Activated T-cell treated with anti-CD3 and anti-CD28 coated beads, Interleukin-2, amount 50 U/mL, for 72 hours (primary cell): Measurements from ENCODE around the gene LRMDA. TPM values are rescaled to one million over a fixed set of nuclear protein-coding genes. Genes with fewer than 3 reads are reported as not detected.
"Not testable (repeated sequence)": the region's sequence is repeated elsewhere in the genome, so short reads cannot be mapped to it uniquely, and the experiment has no call there.

Experiments used
- ATAC-seq, 2 donors: fragments of 150-1000 bp; cut with Tn5 transposase; replicated peaks in 1 of 2; 2 replicates each; pipeline ENCODE4 v1.10.0; 2021; ENCODE audit warnings: moderate library complexity in 2 of 2, mild to moderate bottlenecking in 1 of 2
- DNase-seq, 2 donors: peaks; one replicate each; pipeline ENCODE4 v3.0.0; 2021 to 2022; ENCODE audit warnings: mixed read lengths in 1 of 2
- H3K27ac Mint-ChIP-seq: one replicate; pipeline ENCODE4 v1.8.0; 2022; ENCODE audit warnings: mild to moderate bottlenecking, moderate library complexity, mixed read lengths
- H3K27me3 Mint-ChIP-seq: one replicate; pipeline ENCODE4 v1.8.0; 2022; ENCODE audit warnings: low read depth, mixed read lengths
- H3K36me3 Mint-ChIP-seq, 2 donors: one replicate each; pipeline ENCODE4 v1.8.0; 2022; ENCODE audit warnings: mixed read lengths in 2 of 2, mild to moderate bottlenecking in 1 of 2; ENCODE audit not compliant: insufficient read depth in 2 of 2
- H3K4me1 Mint-ChIP-seq: one replicate; pipeline ENCODE4 v1.8.0; 2022; ENCODE audit warnings: low read depth, mixed read lengths
- H3K4me3 Mint-ChIP-seq, 2 donors: one replicate each; pipeline ENCODE4 v1.8.0; 2022; ENCODE audit warnings: mild to moderate bottlenecking in 2 of 2, mixed read lengths in 2 of 2, moderate library complexity in 2 of 2
- H3K9me3 Mint-ChIP-seq, 2 donors: one replicate each; pipeline ENCODE4 v1.8.0; 2022; ENCODE audit warnings: mixed read lengths in 2 of 2
- total RNA-seq, 2 donors: library from RNA; stranded (reverse); gene quantifications; one replicate each; pipeline ENCODE4 v1.2.3, GENCODE V29; 2022

The LRMDA gene
- total RNA-seq, 2 donors from 2014 or later = not detected

DNA sequence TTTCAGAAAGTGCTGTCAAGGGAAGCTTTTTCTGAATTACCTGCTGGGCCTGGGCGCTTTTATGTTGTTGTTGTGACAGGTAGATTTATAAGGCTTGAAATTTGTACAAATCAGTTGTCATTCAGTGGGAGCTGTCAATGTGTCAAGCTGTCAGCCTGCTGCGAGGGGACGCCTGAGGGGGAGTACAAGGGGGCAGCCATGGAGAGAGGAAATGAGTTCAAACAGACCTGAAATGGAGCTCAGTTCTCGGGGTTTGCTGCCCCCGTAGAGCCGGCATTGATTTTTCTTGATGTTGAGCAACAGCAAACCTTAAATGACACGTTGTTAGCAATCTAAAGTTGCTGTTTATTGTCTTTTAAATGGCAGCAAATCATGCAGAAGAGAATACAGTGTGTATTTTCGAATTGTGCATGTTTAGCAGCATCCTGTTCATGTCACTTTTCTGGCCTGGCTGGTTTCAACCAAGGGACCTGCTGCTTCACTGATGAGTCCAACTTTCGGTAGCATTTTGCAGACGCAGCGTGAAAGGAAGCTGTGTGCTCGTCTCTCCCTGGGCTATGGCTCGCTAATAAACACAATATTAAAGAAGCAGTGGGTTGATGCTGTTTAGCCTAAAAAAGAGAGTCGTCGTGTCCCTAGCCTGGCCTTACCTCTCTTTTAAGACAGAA, 166.5 kb downstream of the LRMDA start:
- DNase-seq (no peak), ATAC-seq (no peak)
- H3K4me1 Mint-ChIP-seq = no peaks in the 10 kb centered on the region
- no peak overlapping the region for H3K27ac Mint-ChIP-seq
- no peak overlapping the region for H3K4me3 Mint-ChIP-seq
- H3K36me3 Mint-ChIP-seq = no peaks in the 10 kb centered on the region
- H3K27me3 Mint-ChIP-seq = peaks cover 7% of the 10 kb centered on the region
- H3K9me3 Mint-ChIP-seq = peaks cover 0 to 2% of the 10 kb centered on the region in 2 donors

DNA sequence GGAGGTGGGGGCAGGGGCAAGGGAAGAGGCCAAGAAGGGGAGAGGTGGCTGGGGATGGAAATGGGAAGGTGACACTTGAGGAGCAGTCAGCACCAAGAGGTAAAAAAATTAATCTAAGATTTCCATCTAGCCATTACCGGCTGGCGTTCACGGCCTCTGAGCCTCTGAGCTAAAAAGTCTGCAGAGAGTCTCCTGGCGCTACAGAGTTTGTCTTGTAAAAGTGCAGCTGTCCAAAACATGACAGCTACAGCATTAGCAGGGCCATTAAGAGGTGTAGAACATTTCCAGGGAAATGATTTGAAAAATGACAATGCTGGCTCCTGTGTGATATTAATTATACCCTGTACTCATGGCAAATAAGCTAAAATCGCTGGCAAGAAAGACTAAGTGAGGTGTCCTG, 167.6 kb downstream of the LRMDA start:
- ATAC-seq = no peak
- Mint-ChIP-seq H3K4me1 (no peaks in the 10 kb centered on the region), H3K4me3 (no peak overlapping the region)

DNA sequence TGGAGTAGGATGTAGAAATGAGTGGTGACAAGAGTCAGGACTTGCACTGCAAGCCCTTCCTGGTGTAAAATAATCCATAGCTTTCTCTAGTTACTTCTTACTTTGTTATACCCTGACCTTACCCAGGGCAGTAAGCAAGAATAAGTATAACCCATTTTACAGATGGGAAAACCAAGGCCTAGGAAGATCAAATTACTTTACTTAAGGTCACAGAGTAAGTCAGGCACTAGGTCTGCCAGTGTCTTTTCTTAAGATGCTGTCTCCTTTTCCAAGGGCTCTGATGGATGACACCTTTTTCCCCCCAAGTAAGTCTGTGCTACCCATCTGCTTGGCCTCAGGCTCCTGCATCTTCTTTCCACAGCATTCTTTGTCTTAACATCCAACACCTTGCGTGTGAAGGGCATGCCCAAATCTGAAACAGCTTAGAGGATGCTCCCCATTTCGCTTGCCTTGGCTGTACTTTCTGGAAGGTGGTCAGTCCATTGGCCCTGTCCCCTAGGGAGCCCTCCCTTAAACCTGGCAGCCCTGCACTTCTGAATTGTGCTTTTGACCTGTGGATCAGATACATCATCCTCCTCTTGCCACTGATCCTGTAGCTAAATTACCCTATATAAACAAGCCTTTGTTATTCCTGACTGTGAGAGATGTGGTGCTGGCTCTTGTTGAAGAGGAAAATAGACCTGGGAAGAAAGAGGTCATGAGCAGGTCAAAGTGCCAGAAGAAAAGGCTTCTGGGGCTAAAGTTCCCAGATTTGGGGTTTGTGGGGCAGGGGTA, 168.6 kb downstream of the LRMDA start:
- H3K4me1 Mint-ChIP-seq = no peaks in the 10 kb centered on the region
- peaks cover 0 to 2% of the 10 kb centered on the region in 2 donors for H3K9me3 Mint-ChIP-seq
- H3K27ac Mint-ChIP-seq = no peak overlapping the region
- no peaks in the 10 kb centered on the region for H3K36me3 Mint-ChIP-seq
- no peak for DNase-seq
- peaks cover 9% of the 10 kb centered on the region for H3K27me3 Mint-ChIP-seq
- no peak for ATAC-seq
- H3K4me3 Mint-ChIP-seq = no peak overlapping the region

More for the DNA sequence above, 167.6 kb downstream of the LRMDA start:
- Mint-ChIP-seq H3K27me3 (peaks cover 7% of the 10 kb centered on the region), H3K36me3 (no peaks in the 10 kb centered on the region), H3K9me3 (peaks cover 0 to 2% of the 10 kb centered on the region in 2 donors), H3K27ac (no peak overlapping the region)
- no peak for DNase-seq

DNA sequence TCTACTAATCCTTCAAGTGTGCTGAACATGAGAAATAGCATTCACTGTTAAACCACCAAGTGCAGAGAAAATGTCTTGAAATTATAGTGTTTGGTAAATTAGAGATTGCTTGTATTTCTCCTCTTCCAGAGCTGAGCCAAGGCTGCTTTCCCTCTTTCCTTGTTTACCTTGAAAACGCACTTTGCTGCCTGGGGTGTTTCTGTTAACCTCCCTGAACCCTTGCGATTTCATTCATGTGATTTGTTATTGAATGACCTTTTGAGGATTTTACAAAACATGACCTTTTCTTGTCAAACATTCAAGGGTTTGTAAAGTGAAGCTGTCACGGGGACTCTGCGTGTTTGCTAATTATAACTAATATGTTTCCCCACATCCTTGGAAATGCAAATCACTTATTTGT, 169.4 kb downstream of the LRMDA start:
- Mint-ChIP-seq H3K4me1 (no peaks in the 10 kb centered on the region), H3K27ac (no peak overlapping the region), H3K4me3 (no peak overlapping the region), H3K36me3 (no peaks in the 10 kb centered on the region), H3K9me3 (peaks cover 0 to 2% of the 10 kb centered on the region in 2 donors), H3K27me3 (peaks cover 16% of the 10 kb centered on the region)
- DNase-seq (no peak), ATAC-seq (no peak)

DNA sequence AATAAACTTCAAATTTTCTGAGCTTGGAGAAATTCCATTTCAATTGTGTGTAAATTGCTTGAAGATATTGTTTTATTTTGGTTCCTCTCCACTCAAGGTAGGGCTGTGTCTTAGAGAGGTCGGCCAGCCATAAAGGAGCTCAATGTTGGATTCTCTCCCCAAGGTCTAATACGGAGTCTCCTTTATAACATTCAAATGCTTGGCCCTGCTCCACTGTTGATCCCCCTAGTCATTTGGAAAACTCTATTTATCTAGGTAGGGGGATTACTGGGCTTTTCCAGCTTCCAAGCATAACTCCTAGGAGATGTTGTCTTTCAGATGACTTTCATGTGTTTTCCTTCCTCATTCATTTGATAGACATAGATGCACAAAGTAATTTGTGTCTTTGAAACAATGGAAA, 170.9 kb downstream of the LRMDA start:
- H3K4me1 Mint-ChIP-seq = no peaks in the 10 kb centered on the region
- peaks cover 0 to 2% of the 10 kb centered on the region in 2 donors for H3K9me3 Mint-ChIP-seq
- peaks cover 13% of the 10 kb centered on the region for H3K27me3 Mint-ChIP-seq
- H3K36me3 Mint-ChIP-seq = no peaks in the 10 kb centered on the region
- no peak overlapping the region for H3K27ac Mint-ChIP-seq
- ATAC-seq (no peak), DNase-seq (no peak)
- H3K4me3 Mint-ChIP-seq = no peak overlapping the region

DNA sequence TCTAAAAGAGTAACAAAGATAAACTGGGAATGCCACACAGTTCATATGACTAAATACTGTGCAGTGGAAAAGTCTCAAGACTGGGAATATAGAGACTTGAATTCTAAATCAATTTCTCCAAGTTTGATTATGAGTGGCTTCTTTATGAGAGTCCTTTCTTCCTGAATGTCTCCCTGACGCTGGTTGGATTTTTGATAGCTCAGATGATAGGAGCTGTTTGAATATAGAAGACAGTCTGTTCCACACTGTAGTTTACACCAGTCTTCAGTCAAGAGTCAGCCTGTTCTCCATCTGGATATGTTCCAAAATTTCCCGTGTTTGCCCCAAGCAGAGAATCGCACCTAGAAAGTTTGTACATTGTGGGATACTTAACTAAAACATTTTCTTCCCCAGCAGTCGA, 173.7 kb downstream of the LRMDA start:
- Mint-ChIP-seq H3K36me3 (no peaks in the 10 kb centered on the region), H3K9me3 (peaks cover 0 to under 1% of the 10 kb centered on the region in 2 donors), H3K4me3 (no peak overlapping the region), H3K4me1 (no peaks in the 10 kb centered on the region), H3K27ac (no peak overlapping the region), H3K27me3 (peaks cover 14% of the 10 kb centered on the region)
- ATAC-seq (no peak), DNase-seq (no peak)

DNA sequence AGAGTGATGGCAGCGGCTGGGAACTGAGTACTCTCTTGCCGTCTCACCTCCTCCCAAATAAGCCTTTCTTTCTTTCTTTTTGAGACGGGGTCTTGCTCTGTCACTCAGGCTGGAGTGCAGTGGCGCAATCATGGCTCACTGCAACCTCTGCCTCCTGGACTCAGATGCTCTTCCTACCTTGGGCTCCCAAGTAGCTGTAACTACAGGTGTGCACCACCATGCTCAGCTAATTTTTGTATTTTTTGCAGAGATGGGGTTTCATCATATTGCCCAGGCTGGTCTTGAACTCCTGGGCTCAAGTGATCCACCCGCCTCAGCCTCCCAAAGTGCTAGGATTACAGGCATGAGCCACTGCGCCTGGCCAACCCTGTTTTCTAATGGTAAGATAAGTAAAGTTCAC, 174.4 kb downstream of the LRMDA start:
- H3K4me1 Mint-ChIP-seq, H3K4me3 Mint-ChIP-seq, H3K9me3 Mint-ChIP-seq, H3K36me3 Mint-ChIP-seq, H3K27ac Mint-ChIP-seq, ATAC-seq, DNase-seq: not testable (repeated sequence)
- H3K27me3 Mint-ChIP-seq = peaks cover 21% of the 10 kb centered on the region

DNA sequence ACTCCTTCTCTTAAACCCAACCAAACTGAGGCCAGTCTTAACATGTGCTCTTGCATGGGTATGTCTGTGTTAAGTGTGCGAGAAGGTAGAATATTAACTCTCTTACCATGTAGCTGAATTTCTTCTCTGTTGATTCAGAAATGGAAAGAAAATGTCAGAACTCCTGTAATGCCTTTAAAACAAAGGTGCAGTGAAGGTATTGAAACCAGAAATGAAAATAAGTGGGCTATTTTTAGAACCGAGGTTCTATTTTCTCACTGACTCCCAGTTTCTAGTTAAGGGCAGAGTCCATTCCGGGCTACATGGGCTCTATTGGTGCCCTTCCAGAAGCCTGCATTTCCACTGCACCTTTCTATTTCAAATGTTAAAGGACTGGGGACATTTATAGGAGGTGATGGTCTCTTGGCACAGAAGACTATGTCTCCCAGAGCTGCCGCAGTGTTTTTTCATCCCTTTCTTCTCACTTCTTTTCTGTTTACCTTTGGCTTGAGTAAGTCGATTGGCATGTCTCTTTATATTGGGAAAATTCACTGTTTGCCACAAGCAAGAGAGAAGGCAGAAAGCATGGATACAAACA, 174.9 kb downstream of the LRMDA start:
- Mint-ChIP-seq H3K36me3 (no peaks in the 10 kb centered on the region), H3K4me3 (no peak overlapping the region), H3K27ac (no peak overlapping the region), H3K4me1 (no peaks in the 10 kb centered on the region), H3K9me3 (no peaks in the 10 kb centered on the region), H3K27me3 (peaks cover 24% of the 10 kb centered on the region)
- DNase-seq (no peak), ATAC-seq (no peak)

DNA sequence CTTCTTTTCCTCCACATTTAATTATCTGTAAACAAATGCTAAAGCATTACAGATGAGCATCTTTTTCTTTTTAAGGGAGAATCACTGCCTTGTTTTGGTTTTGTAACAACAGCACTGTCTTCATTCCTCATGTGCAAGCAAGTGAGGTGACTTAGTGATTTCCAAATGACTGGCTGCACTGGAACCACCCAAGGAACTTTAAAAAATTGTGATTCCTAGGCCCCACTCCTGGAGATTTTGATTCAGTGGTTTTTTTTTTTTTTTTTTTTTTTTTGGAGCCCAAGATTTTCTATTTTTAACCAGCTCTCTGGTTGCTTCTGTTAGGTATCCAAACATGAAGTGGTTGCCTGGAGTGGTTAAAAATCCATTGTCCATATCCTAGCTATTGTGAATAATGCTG, 176.2 kb downstream of the LRMDA start:
- Mint-ChIP-seq H3K36me3 (no peaks in the 10 kb centered on the region), H3K27ac (no peak overlapping the region), H3K4me3 (no peak overlapping the region), H3K27me3 (peaks cover 24% of the 10 kb centered on the region), H3K9me3 (no peaks in the 10 kb centered on the region), H3K4me1 (no peaks in the 10 kb centered on the region)
- DNase-seq = no peak
- ATAC-seq = no peak

DNA sequence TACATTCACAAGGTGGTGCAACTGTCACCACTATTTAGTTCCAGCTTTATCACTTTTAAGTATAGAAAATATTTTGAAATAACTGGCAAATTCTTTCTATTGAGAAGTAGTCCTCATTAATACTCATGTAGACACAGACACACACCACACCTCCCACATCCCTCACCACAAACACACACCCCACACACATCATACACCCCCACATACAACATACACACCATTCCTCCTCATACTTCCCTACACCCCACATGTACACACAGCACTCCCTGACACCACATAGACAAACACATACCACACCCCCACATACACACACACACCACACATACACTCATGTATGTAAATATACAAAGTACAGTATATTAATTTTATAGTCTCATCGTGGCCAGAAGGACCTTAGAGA, 178.8 kb downstream of the LRMDA start:
- no peaks in the 10 kb centered on the region for H3K36me3 Mint-ChIP-seq
- no peak overlapping the region for H3K27ac Mint-ChIP-seq
- DNase-seq = no peak

DNA sequence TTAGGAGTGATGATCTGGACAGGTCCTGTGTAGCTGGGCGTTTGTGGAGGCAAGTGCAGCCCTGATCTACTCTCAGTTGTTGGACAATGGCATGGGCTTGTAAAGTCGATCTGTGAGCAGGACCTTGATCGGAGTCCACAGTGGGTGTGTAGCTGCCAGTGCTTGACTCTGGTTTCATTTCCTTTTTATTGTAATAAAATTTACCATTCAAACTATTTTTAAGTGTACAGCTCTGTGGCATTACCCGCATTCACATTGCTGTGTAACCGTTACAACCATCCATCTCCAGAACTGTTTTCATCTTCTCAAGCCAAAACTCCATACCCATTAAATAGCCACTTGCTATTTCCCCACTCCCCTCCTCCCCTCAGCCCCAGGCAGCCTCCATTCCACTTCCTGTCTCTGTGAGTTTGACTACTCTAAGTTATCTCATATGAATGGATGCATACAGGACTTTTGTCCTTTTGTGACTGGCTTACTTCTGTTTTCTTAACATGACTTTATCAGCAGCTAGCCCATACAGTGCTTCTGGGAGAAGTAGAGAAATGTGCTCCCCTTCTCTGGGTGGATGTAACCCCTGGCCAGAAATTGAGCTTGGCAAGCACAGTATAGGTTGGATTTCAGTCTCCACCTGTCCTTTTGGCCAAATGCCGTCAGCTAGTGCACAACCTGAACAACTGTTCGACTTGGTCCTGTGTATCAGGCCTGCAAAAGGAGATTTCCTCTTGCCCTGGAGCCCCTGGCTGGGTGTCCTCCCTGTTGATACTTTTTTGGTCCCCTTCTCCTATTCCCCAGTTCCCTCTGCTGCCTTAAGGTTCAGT, 180.0 kb downstream of the LRMDA start:
- no peaks in the 10 kb centered on the region for H3K36me3 Mint-ChIP-seq
- no peaks in the 10 kb centered on the region for H3K4me1 Mint-ChIP-seq
- ATAC-seq (no peak), DNase-seq (no peak)
- H3K27me3 Mint-ChIP-seq = peaks cover 19% of the 10 kb centered on the region
- no peak overlapping the region for H3K4me3 Mint-ChIP-seq
- H3K9me3 Mint-ChIP-seq = no peaks in the 10 kb centered on the region
- no peak overlapping the region for H3K27ac Mint-ChIP-seq

More for the DNA sequence above, 178.8 kb downstream of the LRMDA start:
- Mint-ChIP-seq H3K4me1 (no peaks in the 10 kb centered on the region), H3K27me3 (peaks cover 29% of the 10 kb centered on the region), H3K4me3 (no peak overlapping the region), H3K9me3 (no peaks in the 10 kb centered on the region)
- ATAC-seq = no peak

DNA sequence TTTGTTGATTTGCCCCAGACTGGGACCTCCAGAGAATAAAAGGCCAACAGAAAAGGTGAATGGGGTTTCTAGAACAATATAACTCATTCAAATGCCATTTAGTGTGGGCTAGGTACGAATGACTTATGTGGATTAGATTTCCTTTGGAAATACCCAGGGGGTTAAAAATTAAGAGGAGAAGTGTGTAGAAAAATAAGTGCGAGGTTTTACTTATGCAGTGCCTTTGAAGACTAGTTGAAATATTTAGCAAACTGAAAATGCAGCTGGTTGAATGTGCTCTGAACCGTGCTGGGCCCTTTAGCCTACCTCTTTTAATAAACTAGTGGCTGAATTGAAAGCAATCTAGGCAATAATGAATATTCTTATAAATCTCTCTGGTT, 180.6 kb downstream of the LRMDA start:
- no peak overlapping the region for H3K4me3 Mint-ChIP-seq
- DNase-seq (no peak), ATAC-seq (no peak)
- H3K36me3 Mint-ChIP-seq = no peaks in the 10 kb centered on the region
- peaks cover 19% of the 10 kb centered on the region for H3K27me3 Mint-ChIP-seq
- H3K27ac Mint-ChIP-seq = no peak overlapping the region
- H3K9me3 Mint-ChIP-seq = no peaks in the 10 kb centered on the region
- H3K4me1 Mint-ChIP-seq = no peaks in the 10 kb centered on the region
